GM18867 (cell line): Measurements from ENCODE around the gene MARCHF10.

Source experiments
- ATAC-seq: cut with Tn5 transposase; IDR thresholded peaks from one replicate; pipeline ENCODE4 v1.9.1; 2021; ENCODE audit warnings: mild to moderate bottlenecking, moderate library complexity; ENCODE audit not compliant: unreplicated experiment

MARCHF10 gene

GRCh38 chr17:62822080-62822904, 14.2 kb upstream of the MARCHF10 start:
- ATAC-seq, result no peak

- no peak for ATAC-seq
Measured at GRCh38 chr17:62821189-62822079, 13.3 kb upstream of the MARCHF10 start.

GRCh38 chr17:62819511-62820221, 11.6 kb upstream of the MARCHF10 start:
- no peak for ATAC-seq

GRCh38 chr17:62818526-62818925, 10.4 kb upstream of the MARCHF10 start:
- no peak for ATAC-seq

GRCh38 chr17:62816282-62816839, 8.2 kb upstream of the MARCHF10 start:
- ATAC-seq, result no peak

- ATAC-seq, result no peak
Measured at GRCh38 chr17:62809656-62810055, 1.5 kb upstream of the MARCHF10 start.

- no peak for ATAC-seq
Measured at GRCh38 chr17:62808576-62808970, 459 bp upstream of the MARCHF10 start.

GRCh38 chr17:62805234-62805633, 2.9 kb downstream of the MARCHF10 start:
- ATAC-seq, result no peak

- ATAC-seq, result no peak
Measured at GRCh38 chr17:62804822-62805221, 3.3 kb downstream of the MARCHF10 start.

- ATAC-seq, result no peak
Measured at GRCh38 chr17:62804025-62804424, 4.1 kb downstream of the MARCHF10 start.

GRCh38 chr17:62802561-62803205, 5.4 kb downstream of the MARCHF10 start:
- no peak for ATAC-seq

GRCh38 chr17:62801553-62802114, 6.5 kb downstream of the MARCHF10 start:
- no peak for ATAC-seq

GRCh38 chr17:62800585-62800984, 7.5 kb downstream of the MARCHF10 start:
- ATAC-seq, result no peak

- no peak for ATAC-seq
Measured at GRCh38 chr17:62797959-62798358, 10.2 kb downstream of the MARCHF10 start.

GRCh38 chr17:62796291-62796690, 11.8 kb downstream of the MARCHF10 start:
- no peak for ATAC-seq

GRCh38 chr17:62794666-62794971, 13.5 kb downstream of the MARCHF10 start:
- ATAC-seq, result no peak

- no peak for ATAC-seq
Measured at GRCh38 chr17:62793919-62794665, 14.0 kb downstream of the MARCHF10 start.

GRCh38 chr17:62792447-62792800, 15.7 kb downstream of the MARCHF10 start:
- ATAC-seq, result no peak

- ATAC-seq, result no peak
Measured at GRCh38 chr17:62791767-62792446, 16.2 kb downstream of the MARCHF10 start.
